HL-60 (cell line): ENCODE results near the gene OR52M1.

Experiments used
- DNase-seq, 2 experiments: peaks; one replicate each; pipeline ENCODE4 v3.0.0-alpha.2; 2010 to 2020; ENCODE audit warnings: low read depth in 1 of 2, low spot score in 1 of 2
- H3K27ac ChIP-seq: fragments of 250-450 bp; sonication (Bioruptor Pico); replicated peaks from 2 replicates; pipeline ENCODE4 v1.5.1; 2020; ENCODE audit warnings: mild to moderate bottlenecking, moderate library complexity
- H3K27me3 ChIP-seq: fragments of 250-450 bp; sonication (Bioruptor Pico); 2 replicates; pipeline ENCODE4 v1.5.1; 2021; ENCODE audit warnings: mild to moderate bottlenecking, moderate library complexity; ENCODE audit not compliant: insufficient read depth, poor library complexity, severe bottlenecking
- H3K4me3 ChIP-seq: replicated peaks from 2 replicates; pipeline ENCODE4 v1.5.1; 2011; ENCODE audit warnings: mild to moderate bottlenecking, control low read depth, low read length; ENCODE audit not compliant: insufficient read depth
- CTCF ChIP-seq: IDR thresholded peaks from one replicate; pipeline ENCODE4 v1.5.1; 2011; ENCODE audit warnings: low read length, control low read depth, inconsistent platforms; ENCODE audit not compliant: insufficient read depth
- GABPA ChIP-seq: IDR thresholded peaks from 2 replicates; pipeline ENCODE4 v1.6.1; 2012; ENCODE audit warnings: low read depth
- POLR2AphosphoS5 ChIP-seq: IDR thresholded peaks from 2 replicates; pipeline ENCODE4 v1.6.1; 2012; ENCODE audit warnings: low read depth
- SPI1 ChIP-seq: IDR thresholded peaks from 2 replicates; pipeline ENCODE4 v1.6.1; 2012; ENCODE audit warnings: low read depth, mild to moderate bottlenecking, borderline replicate concordance
- TF ChIP-seq, protein P1 (sequence below): IDR thresholded peaks from 2 replicates; pipeline ENCODE4 v1.6.1; 2012; ENCODE audit warnings: low read depth; ENCODE audit not compliant: insufficient replicate concordance

Gene OR52M1

DNA sequence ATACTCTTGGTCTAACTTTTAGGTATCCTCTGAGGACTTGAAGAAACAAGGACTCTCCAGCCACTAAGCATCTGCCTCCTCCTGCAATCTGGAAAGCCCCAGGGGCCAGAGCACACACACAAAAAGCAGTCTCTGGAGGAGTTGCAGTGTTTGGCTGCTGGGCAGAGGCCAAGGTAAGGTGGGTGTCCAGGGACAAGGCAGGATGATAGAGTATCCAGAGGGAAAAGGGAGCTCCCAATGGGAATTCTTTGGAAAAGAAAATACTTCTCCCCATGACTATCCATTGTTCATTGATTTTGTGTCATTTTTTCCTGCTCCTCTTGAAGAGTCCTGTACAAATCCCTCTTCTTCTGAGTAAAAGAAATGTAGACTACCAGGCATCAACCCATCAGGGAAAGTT, 36.5 kb downstream of the OR52M1 start, which contains the start of gene OR52I2:
TSS of gene OR52I2 (plus strand) at position 301 of the 400 bp plus-strand sequence.
- DNase-seq, result no peak
- no peak for TF ChIP-seq GABPA
- TF ChIP-seq POLR2AphosphoS5, result no peak
- TF ChIP-seq, protein P1, sequence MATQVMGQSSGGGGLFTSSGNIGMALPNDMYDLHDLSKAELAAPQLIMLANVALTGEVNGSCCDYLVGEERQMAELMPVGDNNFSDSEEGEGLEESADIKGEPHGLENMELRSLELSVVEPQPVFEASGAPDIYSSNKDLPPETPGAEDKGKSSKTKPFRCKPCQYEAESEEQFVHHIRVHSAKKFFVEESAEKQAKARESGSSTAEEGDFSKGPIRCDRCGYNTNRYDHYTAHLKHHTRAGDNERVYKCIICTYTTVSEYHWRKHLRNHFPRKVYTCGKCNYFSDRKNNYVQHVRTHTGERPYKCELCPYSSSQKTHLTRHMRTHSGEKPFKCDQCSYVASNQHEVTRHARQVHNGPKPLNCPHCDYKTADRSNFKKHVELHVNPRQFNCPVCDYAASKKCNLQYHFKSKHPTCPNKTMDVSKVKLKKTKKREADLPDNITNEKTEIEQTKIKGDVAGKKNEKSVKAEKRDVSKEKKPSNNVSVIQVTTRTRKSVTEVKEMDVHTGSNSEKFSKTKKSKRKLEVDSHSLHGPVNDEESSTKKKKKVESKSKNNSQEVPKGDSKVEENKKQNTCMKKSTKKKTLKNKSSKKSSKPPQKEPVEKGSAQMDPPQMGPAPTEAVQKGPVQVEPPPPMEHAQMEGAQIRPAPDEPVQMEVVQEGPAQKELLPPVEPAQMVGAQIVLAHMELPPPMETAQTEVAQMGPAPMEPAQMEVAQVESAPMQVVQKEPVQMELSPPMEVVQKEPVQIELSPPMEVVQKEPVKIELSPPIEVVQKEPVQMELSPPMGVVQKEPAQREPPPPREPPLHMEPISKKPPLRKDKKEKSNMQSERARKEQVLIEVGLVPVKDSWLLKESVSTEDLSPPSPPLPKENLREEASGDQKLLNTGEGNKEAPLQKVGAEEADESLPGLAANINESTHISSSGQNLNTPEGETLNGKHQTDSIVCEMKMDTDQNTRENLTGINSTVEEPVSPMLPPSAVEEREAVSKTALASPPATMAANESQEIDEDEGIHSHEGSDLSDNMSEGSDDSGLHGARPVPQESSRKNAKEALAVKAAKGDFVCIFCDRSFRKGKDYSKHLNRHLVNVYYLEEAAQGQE, result no peak
- Histone ChIP-seq H3K27ac (no peak within 1 kb of the TSS), H3K4me3 (no peak within 1 kb of the TSS), H3K27me3 (peaks cover 17% of the 10 kb centered on the region)

GRCh38 chr11:4589017-4589416, 44.0 kb downstream of the OR52M1 start:
- TF ChIP-seq CTCF, result no peak
- TF ChIP-seq, protein P1, result no peak
- TF ChIP-seq GABPA, result no peak
- no peak for TF ChIP-seq POLR2AphosphoS5
- TF ChIP-seq SPI1, result no peak
- H3K27me3 ChIP-seq, result no peaks in the 10 kb centered on the region
- no peak overlapping the region for H3K4me3 ChIP-seq
- H3K27ac ChIP-seq, result no peak overlapping the region
- DNase-seq, result no peak

DNA sequence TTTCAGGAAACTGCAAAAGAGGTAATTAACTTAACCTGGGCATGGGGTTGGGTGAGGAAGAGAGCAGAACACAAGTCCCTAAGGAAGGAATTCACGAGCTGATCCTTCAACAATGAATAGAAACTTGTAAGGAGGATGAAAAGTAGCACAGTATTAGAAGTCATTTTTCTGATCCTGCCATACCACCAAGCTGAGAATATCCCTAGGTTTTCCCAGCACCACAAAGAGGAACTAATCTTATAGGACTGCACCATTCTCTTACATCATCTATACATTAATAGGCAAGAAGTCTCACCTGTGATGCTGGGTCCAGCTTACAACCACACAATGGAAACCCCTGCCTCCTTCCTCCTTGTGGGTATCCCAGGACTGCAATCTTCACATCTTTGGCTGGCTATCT, 48.7 kb downstream of the OR52M1 start, which contains the start of gene OR52I1:
TSS of gene OR52I1 (plus strand) at position 301 of the 400 bp plus-strand sequence. CDS start at position 301, 0 bp downstream.
- TF ChIP-seq SPI1, result no peak
- TF ChIP-seq, protein P1, result no peak
- TF ChIP-seq GABPA, result no peak
- no peak for TF ChIP-seq CTCF
- TF ChIP-seq POLR2AphosphoS5, result no peak
- Histone ChIP-seq H3K4me3 (no peak within 1 kb of the TSS), H3K27ac (no peak within 1 kb of the TSS), H3K27me3 (no peaks in the 10 kb centered on the region)
- no peak for DNase-seq
